ENCODE measurements around the gene CHST4.

CHST4 gene

GRCh38 chr16:71526111-71526631, at the start of gene CHST4:
Gene CHST4, plus strand, starts transcription at chr16:71526426. Its CDS starts 10,252 bp downstream, at chr16:71536678.
- no peaks in the 10 kb centered on the region for H3K27me3 ChIP-seq (ENCODE audit: control insufficient read depth, insufficient read depth, low read length)
- H3K4me3 ChIP-seq (ENCODE audit: low read length): no peak within 1 kb of the TSS
- no peak within 1 kb of the TSS for H3K27ac ChIP-seq (ENCODE audit: low read depth, low read length)
- H3K36me3 ChIP-seq (ENCODE audit: control insufficient read depth, insufficient read depth, low read length): no peaks in the 10 kb centered on the region
- no peaks in the 10 kb centered on the region for H3K4me1 ChIP-seq (ENCODE audit: control insufficient read depth, insufficient read depth, low read length)
- H3K9ac ChIP-seq (ENCODE audit: low read length): no peak within 1 kb of the TSS

DNA sequence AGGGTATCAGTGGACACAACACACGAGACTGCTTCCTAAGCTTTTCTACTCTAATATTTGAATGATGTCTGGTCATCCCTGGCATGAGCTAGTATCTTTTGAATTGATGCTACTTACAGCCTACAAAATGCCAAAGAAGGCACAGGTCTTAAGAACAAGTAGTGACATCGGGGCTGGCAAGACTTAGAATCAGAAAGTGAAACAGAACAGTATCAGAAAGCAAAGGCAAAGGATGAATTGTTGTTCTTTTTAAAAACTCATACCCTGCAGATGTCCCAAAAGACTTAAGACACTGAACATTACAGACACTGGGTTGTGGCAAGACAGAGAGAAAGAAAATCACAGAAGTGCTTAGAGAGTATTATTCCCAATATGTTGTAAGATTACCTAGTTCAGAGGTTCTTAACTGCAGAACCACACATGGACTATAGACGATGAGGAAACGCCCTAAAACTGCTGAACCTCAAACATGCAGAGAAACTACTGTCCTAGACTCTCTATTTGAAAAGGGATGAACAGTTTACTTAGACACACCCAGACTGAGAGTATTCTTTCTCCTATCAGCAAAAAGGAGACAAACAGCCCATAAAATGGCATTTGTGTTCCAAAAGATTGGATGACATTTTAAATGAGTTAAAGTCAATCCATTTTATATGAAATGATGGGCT, 49.6 kb upstream of the CHST4 start:
- Histone ChIP-seq H3K4me3 (ENCODE audit: low read length) (no peak overlapping the region), H3K9ac (ENCODE audit: low read length) (no peak overlapping the region), H3K4me1 (ENCODE audit: control insufficient read depth, insufficient read depth, low read length) (no peaks in the 10 kb centered on the region), H3K27me3 (ENCODE audit: control insufficient read depth, insufficient read depth, low read length) (no peaks in the 10 kb centered on the region), H3K27ac (ENCODE audit: low read depth, low read length) (no peak overlapping the region), H3K36me3 (ENCODE audit: control insufficient read depth, insufficient read depth, low read length) (peaks cover 9% of the 10 kb centered on the region)

GRCh38 chr16:71479420-71479819, 46.8 kb upstream of the CHST4 start:
- Histone ChIP-seq H3K4me1 (ENCODE audit: control insufficient read depth, insufficient read depth, low read length) (no peaks in the 10 kb centered on the region), H3K27ac (ENCODE audit: low read depth, low read length) (no peak overlapping the region), H3K4me3 (ENCODE audit: low read length) (no peak overlapping the region), H3K9ac (ENCODE audit: low read length) (no peak overlapping the region), H3K36me3 (ENCODE audit: control insufficient read depth, insufficient read depth, low read length) (peaks cover 9% of the 10 kb centered on the region), H3K27me3 (ENCODE audit: control insufficient read depth, insufficient read depth, low read length) (no peaks in the 10 kb centered on the region)

DNA sequence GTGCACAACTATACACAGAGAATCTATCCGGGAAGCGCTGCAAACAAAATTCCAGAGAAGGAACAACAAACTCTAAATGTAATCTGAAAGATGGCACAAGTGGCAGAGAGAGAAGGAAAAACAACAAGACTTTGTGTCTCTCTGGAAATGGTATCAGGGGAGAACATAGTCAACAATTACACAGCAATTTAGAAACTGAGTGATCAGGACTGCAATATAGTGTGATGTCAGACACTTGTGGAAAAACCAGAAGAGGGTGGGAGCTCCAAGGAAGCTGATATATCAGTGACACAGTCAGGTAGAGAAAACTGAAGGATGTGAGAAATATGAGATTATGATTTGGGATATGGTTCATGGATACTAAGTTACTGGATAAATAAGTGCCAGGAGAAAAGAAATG, 45.3 kb upstream of the CHST4 start:
- Histone ChIP-seq H3K4me3 (ENCODE audit: low read length) (no peak overlapping the region), H3K27ac (ENCODE audit: low read depth, low read length) (no peak overlapping the region), H3K27me3 (ENCODE audit: control insufficient read depth, insufficient read depth, low read length) (no peaks in the 10 kb centered on the region), H3K9ac (ENCODE audit: low read length) (no peak overlapping the region), H3K36me3 (ENCODE audit: control insufficient read depth, insufficient read depth, low read length) (peaks cover 9% of the 10 kb centered on the region), H3K4me1 (ENCODE audit: control insufficient read depth, insufficient read depth, low read length) (no peaks in the 10 kb centered on the region)

- Histone ChIP-seq H3K4me1 (ENCODE audit: control insufficient read depth, insufficient read depth, low read length) (no peaks in the 10 kb centered on the region), H3K4me3 (ENCODE audit: low read length) (no peak overlapping the region), H3K9ac (ENCODE audit: low read length) (no peak overlapping the region), H3K27me3 (ENCODE audit: control insufficient read depth, insufficient read depth, low read length) (no peaks in the 10 kb centered on the region), H3K36me3 (ENCODE audit: control insufficient read depth, insufficient read depth, low read length) (peaks cover 9% of the 10 kb centered on the region), H3K27ac (ENCODE audit: low read depth, low read length) (no peak overlapping the region)
These were observed 43.7 kb upstream of the CHST4 start for GRCh38 chr16:71482569-71482968.

DNA sequence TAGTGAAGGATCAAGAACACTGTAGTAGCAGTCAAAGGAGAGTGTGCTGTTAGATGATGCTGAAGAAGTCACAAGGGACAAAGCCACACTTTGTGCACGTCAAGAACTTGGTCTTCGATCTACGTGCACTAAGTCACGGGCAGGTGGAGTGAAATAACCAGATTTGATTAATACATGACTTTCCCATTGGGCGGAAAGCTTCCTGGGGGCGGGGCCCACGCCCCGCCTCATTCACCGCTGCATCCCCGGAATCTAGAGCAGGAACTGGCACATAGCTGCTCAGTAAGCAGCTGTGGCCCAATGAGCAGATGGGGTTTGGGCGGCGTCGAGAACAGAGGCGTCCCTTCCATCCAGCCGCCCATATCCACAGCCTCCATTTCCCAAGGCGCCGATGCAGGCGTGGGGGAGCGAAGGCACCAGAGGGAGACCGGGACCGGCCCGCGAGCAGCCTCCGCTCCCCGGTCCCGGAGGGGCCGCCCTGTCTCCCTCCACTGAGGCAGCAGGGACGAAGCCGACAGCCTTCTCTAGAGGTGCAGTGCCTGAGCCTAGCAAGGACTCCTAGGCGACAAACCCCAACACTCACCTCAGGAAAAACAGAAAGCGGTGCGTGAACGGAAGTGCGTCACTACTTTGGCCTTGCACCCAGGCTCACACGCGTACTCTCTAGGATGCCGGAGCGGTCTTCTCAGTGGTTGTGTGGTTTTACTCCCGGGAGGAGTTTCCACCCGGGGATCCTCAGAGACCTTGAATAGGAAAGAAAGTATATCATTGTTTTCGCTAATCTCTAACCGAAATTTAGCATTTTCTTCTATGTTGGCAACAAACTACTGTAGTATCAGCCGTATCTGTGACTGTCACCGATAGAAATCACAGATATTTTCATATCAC, 42.0 kb upstream of the CHST4 start:
- peak overlapping the region; percentile 99 for H3K27ac ChIP-seq (ENCODE audit: low read depth, low read length)
- H3K36me3 ChIP-seq (ENCODE audit: control insufficient read depth, insufficient read depth, low read length): no peaks in the 10 kb centered on the region
- no peaks in the 10 kb centered on the region for H3K4me1 ChIP-seq (ENCODE audit: control insufficient read depth, insufficient read depth, low read length)
- H3K9ac ChIP-seq (ENCODE audit: low read length): peak overlapping the region; percentile 99
- peak overlapping the region; percentile 94 for H3K4me3 ChIP-seq (ENCODE audit: low read length)
- no peaks in the 10 kb centered on the region for H3K27me3 ChIP-seq (ENCODE audit: control insufficient read depth, insufficient read depth, low read length)

DNA sequence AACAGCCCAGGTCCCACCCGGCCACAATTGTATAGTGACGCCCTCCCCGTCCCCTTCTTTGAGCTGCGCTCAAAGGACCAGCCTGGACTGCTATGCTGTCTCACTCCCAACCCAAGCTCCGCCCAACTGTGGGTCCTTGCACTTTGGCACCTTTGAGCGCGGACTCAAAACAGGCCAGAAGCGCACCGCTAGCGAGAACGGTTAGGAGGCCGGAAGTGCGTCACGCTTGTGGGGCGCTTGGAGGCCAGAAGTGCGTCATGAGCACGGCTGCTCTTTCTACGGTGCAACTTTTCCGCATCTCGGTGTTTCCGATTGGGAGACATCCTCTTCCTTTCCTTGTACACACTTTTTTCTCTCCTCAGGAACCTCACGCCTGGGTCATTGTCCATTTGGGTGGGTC, 37.1 kb upstream of the CHST4 start, which contains the start of gene ZNF19:
TSS of gene ZNF19 (minus strand) at position 203 of the 400 bp plus-strand sequence. CDS start 7,210 bp downstream, outside the sequence.
- no peak within 1 kb of the TSS for H3K9ac ChIP-seq (ENCODE audit: low read length)
- H3K27me3 ChIP-seq (ENCODE audit: control insufficient read depth, insufficient read depth, low read length): no peaks in the 10 kb centered on the region
- no peaks in the 10 kb centered on the region for H3K4me1 ChIP-seq (ENCODE audit: control insufficient read depth, insufficient read depth, low read length)
- no peak within 1 kb of the TSS for H3K4me3 ChIP-seq (ENCODE audit: low read length)
- no peaks in the 10 kb centered on the region for H3K36me3 ChIP-seq (ENCODE audit: control insufficient read depth, insufficient read depth, low read length)
- H3K27ac ChIP-seq (ENCODE audit: low read depth, low read length): no peak within 1 kb of the TSS

- no peak overlapping the region for H3K4me3 ChIP-seq (ENCODE audit: low read length)
- no peaks in the 10 kb centered on the region for H3K27me3 ChIP-seq (ENCODE audit: control insufficient read depth, insufficient read depth, low read length)
- H3K36me3 ChIP-seq (ENCODE audit: control insufficient read depth, insufficient read depth, low read length): no peaks in the 10 kb centered on the region
These were observed 35.9 kb upstream of the CHST4 start for GRCh38 chr16:71490361-71490760.

GRCh38 chr16:71491054-71491453, 35.2 kb upstream of the CHST4 start:
- Histone ChIP-seq H3K27me3 (ENCODE audit: control insufficient read depth, insufficient read depth, low read length) (no peaks in the 10 kb centered on the region), H3K4me3 (ENCODE audit: low read length) (no peak overlapping the region), H3K27ac (ENCODE audit: low read depth, low read length) (no peak overlapping the region), H3K36me3 (ENCODE audit: control insufficient read depth, insufficient read depth, low read length) (no peaks in the 10 kb centered on the region), H3K4me1 (ENCODE audit: control insufficient read depth, insufficient read depth, low read length) (no peaks in the 10 kb centered on the region), H3K9ac (ENCODE audit: low read length) (no peak overlapping the region)

More at GRCh38 chr16:71490361-71490760, 35.9 kb upstream of the CHST4 start:
- Histone ChIP-seq H3K9ac (ENCODE audit: low read length) (no peak overlapping the region), H3K4me1 (ENCODE audit: control insufficient read depth, insufficient read depth, low read length) (no peaks in the 10 kb centered on the region), H3K27ac (ENCODE audit: low read depth, low read length) (no peak overlapping the region)

DNA sequence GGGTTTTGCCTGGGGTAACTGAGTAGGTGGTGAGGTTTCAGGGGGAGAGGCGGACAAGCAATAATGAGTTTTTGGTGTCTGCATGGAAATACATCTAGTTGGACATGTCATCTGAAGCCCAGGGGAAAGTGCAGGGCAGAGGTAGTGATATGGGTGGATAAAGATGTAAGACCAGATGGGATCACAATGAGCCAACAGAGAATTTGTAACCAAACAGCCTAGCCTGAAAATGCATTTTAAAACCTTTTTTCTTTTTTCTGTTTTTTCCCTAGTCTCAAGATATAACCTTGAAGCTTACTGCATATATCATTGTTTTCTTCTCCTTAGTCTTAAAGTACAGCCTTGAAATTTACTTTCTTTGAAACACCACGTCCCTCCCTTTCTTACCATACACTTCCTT, 33.4 kb upstream of the CHST4 start:
- Histone ChIP-seq H3K27ac (ENCODE audit: low read depth, low read length) (no peak overlapping the region), H3K4me3 (ENCODE audit: low read length) (no peak overlapping the region), H3K36me3 (ENCODE audit: control insufficient read depth, insufficient read depth, low read length) (no peaks in the 10 kb centered on the region), H3K27me3 (ENCODE audit: control insufficient read depth, insufficient read depth, low read length) (no peaks in the 10 kb centered on the region), H3K4me1 (ENCODE audit: control insufficient read depth, insufficient read depth, low read length) (no peaks in the 10 kb centered on the region), H3K9ac (ENCODE audit: low read length) (no peak overlapping the region)

- Histone ChIP-seq H3K9ac (ENCODE audit: low read length) (no peak overlapping the region), H3K36me3 (ENCODE audit: control insufficient read depth, insufficient read depth, low read length) (no peaks in the 10 kb centered on the region), H3K27me3 (ENCODE audit: control insufficient read depth, insufficient read depth, low read length) (no peaks in the 10 kb centered on the region), H3K4me3 (ENCODE audit: low read length) (no peak overlapping the region), H3K27ac (ENCODE audit: low read depth, low read length) (no peak overlapping the region), H3K4me1 (ENCODE audit: control insufficient read depth, insufficient read depth, low read length) (no peaks in the 10 kb centered on the region)
These were observed 33.0 kb upstream of the CHST4 start for GRCh38 chr16:71493213-71493612.

- Histone ChIP-seq H3K27me3 (ENCODE audit: control insufficient read depth, insufficient read depth, low read length) (no peaks in the 10 kb centered on the region), H3K27ac (ENCODE audit: low read depth, low read length) (no peak overlapping the region), H3K4me1 (ENCODE audit: control insufficient read depth, insufficient read depth, low read length) (no peaks in the 10 kb centered on the region), H3K36me3 (ENCODE audit: control insufficient read depth, insufficient read depth, low read length) (no peaks in the 10 kb centered on the region), H3K4me3 (ENCODE audit: low read length) (no peak overlapping the region), H3K9ac (ENCODE audit: low read length) (no peak overlapping the region)
These were observed 28.2 kb upstream of the CHST4 start for GRCh38 chr16:71498031-71498430.
